ENCODE measurements around the gene LHFPL2.

Gene LHFPL2

DNA sequence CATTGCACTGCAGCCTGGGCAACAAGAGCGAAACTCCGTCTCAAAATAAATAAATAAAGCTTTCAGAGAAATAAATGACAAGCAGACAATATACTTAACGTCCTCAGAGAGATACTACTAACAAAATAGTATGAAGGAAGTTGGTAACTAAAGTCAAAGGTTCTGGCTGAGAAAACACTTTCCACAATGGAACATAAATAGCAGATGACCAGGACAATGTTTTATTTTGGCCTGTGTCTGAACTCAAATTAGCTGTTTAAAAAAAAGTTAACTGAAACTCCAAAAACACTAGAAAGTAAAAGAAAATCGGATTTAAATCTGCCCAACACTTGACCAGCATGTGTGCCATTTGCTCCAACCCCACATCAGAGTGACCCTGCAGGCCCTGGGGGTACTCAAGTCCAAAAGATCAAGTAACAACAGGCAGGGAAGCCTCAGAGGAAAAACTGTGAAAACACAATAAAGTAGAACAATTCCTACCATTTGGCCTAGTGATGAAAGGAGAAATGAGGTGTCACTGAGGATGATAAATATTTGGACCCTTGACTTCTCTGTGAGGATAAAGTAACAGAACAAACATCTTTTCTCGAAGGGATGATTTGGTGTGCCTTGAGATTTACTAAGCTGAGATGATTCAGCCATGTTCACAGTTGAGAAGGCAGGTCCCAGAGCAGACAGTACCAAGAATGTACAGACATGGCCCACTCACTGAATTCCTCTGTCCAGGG lies 47.7 kb downstream of the LHFPL2 start:
- Histone ChIP-seq H3K36me3 (no peaks in the 10 kb centered on the region), H3K4me1 (ENCODE audit: control insufficient read depth in 1 of 2, insufficient read depth in 1 of 2, low read depth in 1 of 2, low read length in 1 of 2) (no peaks in the 10 kb centered on the region), H3K27ac (no peak overlapping the region), H3K27me3 (peaks cover 6% of the 10 kb centered on the region), H3K4me3 (ENCODE audit: low read depth in 1 of 2, low read length in 1 of 2) (no peak overlapping the region), H3K9me3 (no peaks in the 10 kb centered on the region)
- TF ChIP-seq, protein P1, sequence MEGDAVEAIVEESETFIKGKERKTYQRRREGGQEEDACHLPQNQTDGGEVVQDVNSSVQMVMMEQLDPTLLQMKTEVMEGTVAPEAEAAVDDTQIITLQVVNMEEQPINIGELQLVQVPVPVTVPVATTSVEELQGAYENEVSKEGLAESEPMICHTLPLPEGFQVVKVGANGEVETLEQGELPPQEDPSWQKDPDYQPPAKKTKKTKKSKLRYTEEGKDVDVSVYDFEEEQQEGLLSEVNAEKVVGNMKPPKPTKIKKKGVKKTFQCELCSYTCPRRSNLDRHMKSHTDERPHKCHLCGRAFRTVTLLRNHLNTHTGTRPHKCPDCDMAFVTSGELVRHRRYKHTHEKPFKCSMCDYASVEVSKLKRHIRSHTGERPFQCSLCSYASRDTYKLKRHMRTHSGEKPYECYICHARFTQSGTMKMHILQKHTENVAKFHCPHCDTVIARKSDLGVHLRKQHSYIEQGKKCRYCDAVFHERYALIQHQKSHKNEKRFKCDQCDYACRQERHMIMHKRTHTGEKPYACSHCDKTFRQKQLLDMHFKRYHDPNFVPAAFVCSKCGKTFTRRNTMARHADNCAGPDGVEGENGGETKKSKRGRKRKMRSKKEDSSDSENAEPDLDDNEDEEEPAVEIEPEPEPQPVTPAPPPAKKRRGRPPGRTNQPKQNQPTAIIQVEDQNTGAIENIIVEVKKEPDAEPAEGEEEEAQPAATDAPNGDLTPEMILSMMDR (IDR thresholded peaks at IDR 0.05): no peak

DNA sequence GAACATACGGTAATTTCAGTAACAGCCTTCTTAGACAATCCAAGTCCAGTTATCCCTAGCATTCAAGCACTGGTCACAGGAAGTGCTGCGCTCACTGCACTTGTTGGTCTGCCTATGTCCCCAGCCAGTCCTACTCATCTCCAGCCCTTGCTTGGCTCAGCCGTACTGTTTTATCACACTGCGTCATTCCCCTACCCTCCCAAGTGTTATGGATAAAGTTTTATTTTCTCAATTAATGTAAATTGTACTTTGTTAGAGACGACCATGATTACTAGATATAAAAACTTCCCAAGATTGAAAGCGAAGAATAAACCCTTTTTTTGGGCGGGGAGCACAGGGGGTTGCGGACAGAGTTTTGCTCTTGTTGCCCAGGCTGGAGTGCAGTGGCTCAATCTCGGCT lies 49.6 kb downstream of the LHFPL2 start:
- H3K4me1 ChIP-seq (ENCODE audit: control insufficient read depth in 1 of 2, insufficient read depth in 1 of 2, low read depth in 1 of 2, low read length in 1 of 2): no peaks in the 10 kb centered on the region
- TF ChIP-seq, protein P1 (IDR thresholded peaks at IDR 0.05): no peak
- H3K27me3 ChIP-seq: no peaks in the 10 kb centered on the region
- no peaks in the 10 kb centered on the region for H3K9me3 ChIP-seq
- no peak overlapping the region for H3K27ac ChIP-seq
- no peak overlapping the region for H3K4me3 ChIP-seq (ENCODE audit: low read depth in 1 of 2, low read length in 1 of 2)
- no peaks in the 10 kb centered on the region for H3K36me3 ChIP-seq

DNA sequence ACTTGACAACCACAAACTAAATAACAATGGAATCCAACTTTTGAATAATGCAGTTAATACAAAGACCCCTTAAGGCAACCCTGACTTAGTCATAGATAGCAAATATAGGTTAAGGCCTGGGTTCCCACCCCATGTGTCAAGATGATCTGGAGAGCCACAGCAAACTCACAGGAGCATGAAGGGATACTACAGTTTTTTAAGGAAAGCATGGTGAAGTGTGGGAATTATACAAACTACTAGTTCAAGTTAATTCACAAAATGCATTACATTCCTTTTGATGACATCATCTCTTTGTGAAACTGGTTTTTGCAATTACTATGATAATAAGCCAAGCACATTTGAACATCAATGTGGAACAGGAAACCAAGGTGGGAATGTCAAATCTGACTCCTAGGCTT lies 50.6 kb downstream of the LHFPL2 start:
- Histone ChIP-seq H3K27me3 (no peaks in the 10 kb centered on the region), H3K27ac (no peak overlapping the region), H3K9me3 (no peaks in the 10 kb centered on the region), H3K4me1 (ENCODE audit: control insufficient read depth in 1 of 2, insufficient read depth in 1 of 2, low read depth in 1 of 2, low read length in 1 of 2) (no peaks in the 10 kb centered on the region), H3K36me3 (no peaks in the 10 kb centered on the region), H3K4me3 (ENCODE audit: low read depth in 1 of 2, low read length in 1 of 2) (no peak overlapping the region)
- TF ChIP-seq, protein P1 (IDR thresholded peaks at IDR 0.05): no peak

DNA sequence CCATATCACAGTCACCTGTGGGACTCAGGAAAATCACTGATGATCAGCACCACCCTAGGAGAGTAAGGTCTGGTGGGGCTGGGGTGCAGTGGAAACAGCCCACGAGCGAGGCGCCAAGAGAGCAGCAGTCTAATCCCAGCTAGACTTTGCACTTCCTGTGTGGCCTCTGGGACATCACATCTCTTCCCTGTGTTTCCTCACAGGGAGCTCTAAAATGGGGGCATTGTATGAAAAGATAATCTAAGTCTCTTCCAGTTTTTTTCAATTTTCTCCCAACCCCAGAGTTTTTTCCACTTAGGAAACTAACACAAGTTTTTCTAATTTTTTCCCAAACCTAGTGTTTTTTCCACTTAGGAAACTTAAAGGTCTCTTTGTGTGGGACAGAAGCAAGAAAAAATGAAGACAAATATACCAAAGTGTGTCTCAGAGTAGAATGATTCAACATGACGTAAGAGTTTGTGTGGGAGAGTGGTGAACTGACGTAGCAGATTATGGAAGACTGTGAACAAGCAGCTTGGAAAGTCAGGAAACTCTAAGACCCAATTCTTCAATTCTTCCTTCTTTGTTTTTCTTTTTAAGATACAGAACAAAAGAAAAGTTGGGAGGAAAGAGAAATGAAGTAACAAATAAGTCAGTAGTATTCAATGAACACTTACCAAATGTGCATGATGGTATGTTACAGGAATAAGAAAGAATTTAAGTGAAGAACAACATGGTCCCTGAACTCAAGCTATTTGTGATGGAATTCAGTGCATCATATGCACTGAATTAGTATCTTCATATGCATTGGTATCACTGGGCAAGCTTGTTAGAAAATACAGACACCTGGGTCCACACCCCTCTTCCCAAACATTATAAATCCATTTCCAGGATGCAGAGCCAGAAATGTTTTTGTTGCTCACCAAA lies 51.3 kb downstream of the LHFPL2 start:
- H3K27ac ChIP-seq: no peak overlapping the region
- no peaks in the 10 kb centered on the region for H3K36me3 ChIP-seq
- TF ChIP-seq, protein P1 (IDR thresholded peaks at IDR 0.05): no peak
- H3K4me1 ChIP-seq (ENCODE audit: control insufficient read depth in 1 of 2, insufficient read depth in 1 of 2, low read depth in 1 of 2, low read length in 1 of 2): no peaks in the 10 kb centered on the region
- no peaks in the 10 kb centered on the region for H3K9me3 ChIP-seq
- no peaks in the 10 kb centered on the region for H3K27me3 ChIP-seq
- H3K4me3 ChIP-seq (ENCODE audit: low read depth in 1 of 2, low read length in 1 of 2): no peak overlapping the region

- H3K27ac ChIP-seq: no peak overlapping the region
- H3K4me1 ChIP-seq (ENCODE audit: control insufficient read depth in 1 of 2, insufficient read depth in 1 of 2, low read depth in 1 of 2, low read length in 1 of 2): no peaks in the 10 kb centered on the region
- TF ChIP-seq, protein P1 (IDR thresholded peaks at IDR 0.05): no peak
- H3K36me3 ChIP-seq: no peaks in the 10 kb centered on the region
- H3K4me3 ChIP-seq (ENCODE audit: low read depth in 1 of 2, low read length in 1 of 2): no peak overlapping the region
- H3K27me3 ChIP-seq: no peaks in the 10 kb centered on the region
- H3K9me3 ChIP-seq: no peaks in the 10 kb centered on the region
Measured at GRCh38 chr5:78595458-78595921, 53.1 kb downstream of the LHFPL2 start.
